ENCODE results near the gene XPO6. TPM values are rescaled to one million over a fixed set of nuclear protein-coding genes. Genes with fewer than 3 reads are reported as not detected.

XPO6 gene
- total RNA-seq, 2 experiments from 2014 or later = 130 to 167 TPM

DNA sequence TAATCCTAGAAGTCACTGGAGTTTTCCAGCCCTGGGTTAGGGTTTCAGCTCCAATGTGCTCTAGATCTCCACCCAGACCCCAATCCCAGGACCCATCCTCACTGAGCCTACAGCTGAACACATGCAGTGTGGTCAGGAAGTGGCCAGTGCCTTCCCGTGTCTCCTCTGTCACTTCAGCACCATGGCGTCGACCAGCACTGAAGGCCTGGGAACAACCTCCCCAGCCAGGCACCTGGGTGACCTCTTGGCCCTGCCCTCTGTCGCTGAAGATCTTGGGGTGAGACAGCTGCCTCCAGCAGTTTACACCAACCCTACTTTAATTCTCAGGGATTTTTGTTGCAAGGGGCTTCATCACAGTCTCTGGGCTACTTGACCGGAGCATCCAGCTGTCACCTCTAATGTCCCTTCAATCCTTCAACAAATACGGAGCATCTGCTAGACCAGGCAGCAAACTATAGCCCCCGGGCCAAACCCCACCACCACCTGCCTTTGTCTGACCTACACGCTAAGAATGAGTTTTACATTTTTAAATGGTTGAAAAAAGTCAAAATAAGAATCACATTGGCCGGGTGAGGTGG lies 130.3 kb downstream of the XPO6 start:
- no peak overlapping the region for H3K27ac ChIP-seq (ENCODE audit: low read depth, low read length, poor library complexity, severe bottlenecking)
- no peaks in the 10 kb centered on the region for H3K9me2 ChIP-seq (ENCODE audit: insufficient read depth, low read length)
- intact Hi-C loops (cut with micrococcal nuclease; ENCODE audit: unreplicated experiment) = no loop called here
- H3K4me1 ChIP-seq (ENCODE audit: insufficient read depth, low read length, poor library complexity, severe bottlenecking) = no peaks in the 10 kb centered on the region
- no peaks in the 10 kb centered on the region for H3K79me2 ChIP-seq (ENCODE audit: insufficient read depth, low read depth, low read length)
- no peak overlapping the region for H3K4me3 ChIP-seq (ENCODE audit: low read depth, low read length, poor library complexity, severe bottlenecking)
- H3K4me2 ChIP-seq (ENCODE audit: low read length) = no peak overlapping the region
- CTCF ChIA-PET (ENCODE audit: unreplicated experiment) = no interaction called here
- no peaks in the 10 kb centered on the region for H3K9me3 ChIP-seq (ENCODE audit: low read length)
- no peaks in the 10 kb centered on the region for H3K36me3 ChIP-seq (ENCODE audit: insufficient read depth, low read length)
- H2AFZ ChIP-seq (ENCODE audit: low read length) = no peak overlapping the region
- no TSS peak for BruUV-seq (replicated peaks)
- POLR2A ChIA-PET = interaction anchor here (0.6 kb wide), 1 partner anchor 73 kb away, joined by 4 read pairs; no protein-coding TSS in a partner anchor
- no peak for DNase-seq (ENCODE audit: low spot score)
- H4K20me1 ChIP-seq (ENCODE audit: insufficient read depth, low read length) = no peaks in the 10 kb centered on the region
- TF ChIP-seq CTCF (conservative IDR thresholded peaks at IDR 0.05; ENCODE audit: low read length) (no peak), EZH2phosphoT487 (IDR thresholded peaks at IDR 0.05; ENCODE audit: borderline replicate concordance, low read depth, low read length) (no peak)

DNA sequence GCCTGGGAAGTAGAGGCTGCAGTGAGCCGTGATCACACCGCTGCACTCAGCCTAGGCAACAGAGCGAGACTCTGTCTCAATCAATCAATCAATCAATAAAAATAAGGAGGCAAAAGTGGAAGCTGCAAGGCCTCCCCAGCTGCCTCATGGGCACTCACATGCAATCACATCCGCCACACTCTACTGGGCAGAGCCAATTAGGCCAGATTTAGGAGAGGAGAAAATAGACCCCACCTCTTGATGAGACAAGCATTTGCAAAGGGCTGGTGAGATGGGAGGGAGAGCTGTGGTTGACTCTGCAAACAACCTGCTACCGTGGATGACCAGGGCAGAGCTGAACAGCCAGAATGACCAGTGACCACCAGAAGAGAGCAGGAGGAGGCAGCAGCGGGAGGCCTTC lies 133.5 kb downstream of the XPO6 start:
- Histone ChIP-seq H3K36me3 (ENCODE audit: insufficient read depth, low read length) (no peaks in the 10 kb centered on the region), H2AFZ (ENCODE audit: low read length) (no peak overlapping the region), H3K9me3 (ENCODE audit: low read length) (no peaks in the 10 kb centered on the region), H4K20me1 (ENCODE audit: insufficient read depth, low read length) (no peaks in the 10 kb centered on the region), H3K4me3 (ENCODE audit: low read depth, low read length, poor library complexity, severe bottlenecking) (no peak overlapping the region), H3K4me2 (ENCODE audit: low read length) (no peak overlapping the region), H3K9me2 (ENCODE audit: insufficient read depth, low read length) (no peaks in the 10 kb centered on the region), H3K27ac (ENCODE audit: low read depth, low read length, poor library complexity, severe bottlenecking) (no peak overlapping the region), H3K4me1 (ENCODE audit: insufficient read depth, low read length, poor library complexity, severe bottlenecking) (no peaks in the 10 kb centered on the region), H3K79me2 (ENCODE audit: insufficient read depth, low read depth, low read length) (no peaks in the 10 kb centered on the region)
- ChIA-PET POLR2A (no interaction called here), CTCF (ENCODE audit: unreplicated experiment) (no interaction called here)
- DNase-seq (ENCODE audit: low spot score) = no peak
- intact Hi-C loops (cut with micrococcal nuclease; ENCODE audit: unreplicated experiment) = loop anchor here (10.0 kb wide), 1 partner anchor 443 kb away; no protein-coding TSS in a partner anchor
- BruUV-seq (replicated peaks) = no TSS peak
- TF ChIP-seq CTCF (conservative IDR thresholded peaks at IDR 0.05; ENCODE audit: low read length) (no peak), EZH2phosphoT487 (IDR thresholded peaks at IDR 0.05; ENCODE audit: borderline replicate concordance, low read depth, low read length) (no peak)

GRCh38 chr16:28073836-28074235 lies 137.9 kb downstream of the XPO6 start:
- Histone ChIP-seq H3K4me3 (ENCODE audit: low read depth, low read length, poor library complexity, severe bottlenecking) (no peak overlapping the region), H3K79me2 (ENCODE audit: insufficient read depth, low read depth, low read length) (no peaks in the 10 kb centered on the region), H3K9me3 (ENCODE audit: low read length) (no peaks in the 10 kb centered on the region), H3K4me1 (ENCODE audit: insufficient read depth, low read length, poor library complexity, severe bottlenecking) (no peaks in the 10 kb centered on the region), H3K36me3 (ENCODE audit: insufficient read depth, low read length) (no peaks in the 10 kb centered on the region), H4K20me1 (ENCODE audit: insufficient read depth, low read length) (no peaks in the 10 kb centered on the region), H2AFZ (ENCODE audit: low read length) (no peak overlapping the region), H3K4me2 (ENCODE audit: low read length) (no peak overlapping the region), H3K27ac (ENCODE audit: low read depth, low read length, poor library complexity, severe bottlenecking) (no peak overlapping the region), H3K9me2 (ENCODE audit: insufficient read depth, low read length) (no peaks in the 10 kb centered on the region)
- no TSS peak for BruUV-seq (replicated peaks)
- no peak for DNase-seq (ENCODE audit: low spot score)
- TF ChIP-seq CTCF (conservative IDR thresholded peaks at IDR 0.05; ENCODE audit: low read length) (no peak), EZH2phosphoT487 (IDR thresholded peaks at IDR 0.05; ENCODE audit: borderline replicate concordance, low read depth, low read length) (no peak)
- ChIA-PET POLR2A (no interaction called here), CTCF (ENCODE audit: unreplicated experiment) (no interaction called here)
- intact Hi-C loops (cut with micrococcal nuclease; ENCODE audit: unreplicated experiment) = loop anchor here (10.0 kb wide), 1 partner anchor 439 kb away; no protein-coding TSS in a partner anchor
